Measurements from ENCODE around the gene NCAM2.

GRCh38 chr21:21481239-21481638 lies 483.0 kb downstream of the NCAM2 start:
- TF ChIP-seq EZH2 (IDR thresholded peaks at IDR 0.05; ENCODE audit: low read length, unreplicated experiment), result no peak
- no peak for TF ChIP-seq CTCF (conservative IDR thresholded peaks at IDR 0.05; ENCODE audit: low read depth, low read length)

Measured in PC-3 (cell line).